ENCODE results near the gene OR7C1. TPM values are rescaled to one million over a fixed set of nuclear protein-coding genes. Genes with fewer than 3 reads are reported as not detected.

Gene OR7C1
- total and polyA plus RNA-seq, 11 donors, result 0.02 to 0.28 (median 0.17) TPM; not detected in 8

GRCh38 chr19:14762111-14762510, 72.9 kb downstream of the OR7C1 start:
- WGBS, 4 donors, result 84 to 87% (median 84%) methylated on average over 2 of the region's 2 CpGs
- intact Hi-C loops (cut with DNase I), result no loop called here

GRCh38 chr19:14761607-14762006, 73.4 kb downstream of the OR7C1 start:
- 56 to 70% (median 61%) methylated on average over 5 of the region's 5 CpGs for WGBS, 4 donors
- H3K9me3 ChIP-seq, result peaks cover 0 to 7% (median 1%) of the 10 kb centered on the region in 12 donors
- DNase-seq (no peak), ATAC-seq (no peak)
- TF ChIP-seq POLR2A (IDR thresholded peaks at IDR 0.05) (no peak), CTCF (IDR thresholded peaks at IDR 0.05) (no peak)
- no peak overlapping the region for H3K27ac ChIP-seq
- no peaks in the 10 kb centered on the region for H3K4me1 ChIP-seq
- H3K36me3 ChIP-seq, result no peaks in the 10 kb centered on the region
- intact Hi-C loops (cut with DNase I), result no loop called here
- peaks cover 0 to 4% (median 0%) of the 10 kb centered on the region in 9 donors for H3K27me3 ChIP-seq
- no peak overlapping the region for H3K4me3 ChIP-seq

More at GRCh38 chr19:14762111-14762510, 72.9 kb downstream of the OR7C1 start:
- H3K9me3 ChIP-seq, result peaks cover 0 to 6% (median 0%) of the 10 kb centered on the region in 12 donors
- TF ChIP-seq POLR2A (IDR thresholded peaks at IDR 0.05), result no peak
- no peak overlapping the region for H3K4me3 ChIP-seq
- H3K4me1 ChIP-seq, result no peaks in the 10 kb centered on the region
- DNase-seq, result no peak
- ATAC-seq, result no peak
- H3K27ac ChIP-seq, result no peak overlapping the region
- peaks cover 0 to 4% (median 0%) of the 10 kb centered on the region in 9 donors for H3K27me3 ChIP-seq
- no peaks in the 10 kb centered on the region for H3K36me3 ChIP-seq

- Histone ChIP-seq H3K27me3 (peaks cover 0 to 4% (median 0%) of the 10 kb centered on the region in 9 donors), H3K36me3 (peaks cover 0 to 5% (median 0%) of the 10 kb centered on the region in 9 donors), H3K4me1 (no peaks in the 10 kb centered on the region), H3K4me3 (no peak overlapping the region), H3K27ac (no peak overlapping the region), H3K9me3 (peaks cover 0 to 7% (median 1%) of the 10 kb centered on the region in 12 donors)
- TF ChIP-seq CTCF (IDR thresholded peaks at IDR 0.05) (no peak), POLR2A (IDR thresholded peaks at IDR 0.05) (no peak)
- 32 to 46% (median 37%) methylated on average over 16 of the region's 16 CpGs for WGBS, 4 donors
- DNase-seq (no peak), ATAC-seq (no peak)
- intact Hi-C loops (cut with DNase I), result no loop called here
Observed at GRCh38 chr19:14758816-14759215, 76.2 kb downstream of the OR7C1 start.

- no peak overlapping the region for H3K27ac ChIP-seq
- no peaks in the 10 kb centered on the region for H3K27me3 ChIP-seq
- peaks cover 0 to 6% (median 0%) of the 10 kb centered on the region in 12 donors for H3K9me3 ChIP-seq
- no peak for TF ChIP-seq POLR2A (IDR thresholded peaks at IDR 0.05)
- TF ChIP-seq CTCF (IDR thresholded peaks at IDR 0.05), result no peak
- no peak for DNase-seq
- H3K36me3 ChIP-seq, result peaks cover 0 to 21% (median 0%) of the 10 kb centered on the region in 9 donors
- H3K4me3 ChIP-seq, result no peak overlapping the region
- intact Hi-C loops (cut with DNase I), result no loop called here
- H3K4me1 ChIP-seq, result no peaks in the 10 kb centered on the region
- 70 to 82% (median 77%) methylated on average over 6 of the region's 6 CpGs for WGBS, 4 donors
- ATAC-seq, result no peak
Observed at GRCh38 chr19:14748601-14749000, 86.4 kb downstream of the OR7C1 start.

Other genes starting within 250 kb of the OR7C1 start
- under 1 TPM in 3 of 9 donors, not detected in 6; 0.25 to 0.59 (median 0.53) TPM for gene ADGRE3, start 160.3 kb downstream of the OR7C1 start, total RNA-seq
- not detected for gene ADGRE3, start 160.3 kb downstream of the OR7C1 start, polyA plus RNA-seq
- gene ZNF333, start 145.1 kb downstream of the OR7C1 start, total RNA-seq, result 10 to 100 TPM in 2 of 9 donors, 1 to 10 TPM in 7; 6.7 to 12.1 (median 8.6) TPM
- 1 to 10 TPM; 5.0 to 8.7 TPM for gene ZNF333, start 145.1 kb downstream of the OR7C1 start, polyA plus RNA-seq
- gene ADGRE2, start 56.6 kb downstream of the OR7C1 start, total RNA-seq, result 10 to 100 TPM in 1 of 9 donors, 1 to 10 TPM in 3, under 1 TPM in 5; 0.40 to 11.6 (median 1.00) TPM
- gene ADGRE2, start 56.6 kb downstream of the OR7C1 start, polyA plus RNA-seq, result under 1 TPM; 0.83 to 0.84 TPM
- not detected for gene OR7A5, start within 50 bp of the OR7C1 start, total RNA-seq
- gene OR7A5, start within 50 bp of the OR7C1 start, polyA plus RNA-seq, result not detected
- gene OR7A10, start 13.7 kb upstream of the OR7C1 start, total RNA-seq, result not detected
- gene OR7A10, start 13.7 kb upstream of the OR7C1 start, polyA plus RNA-seq, result not detected
- not detected for gene OR7A17, start 50.9 kb upstream of the OR7C1 start, total RNA-seq
- gene OR7A17, start 50.9 kb upstream of the OR7C1 start, polyA plus RNA-seq, result not detected
- gene OR7C2, start 106.3 kb upstream of the OR7C1 start, total RNA-seq, result not detected
- gene OR7C2, start 106.3 kb upstream of the OR7C1 start, polyA plus RNA-seq, result not detected
- gene SLC1A6, start 144.7 kb upstream of the OR7C1 start, total RNA-seq, result not detected
- gene SLC1A6, start 144.7 kb upstream of the OR7C1 start, polyA plus RNA-seq, result not detected
- not detected for gene CASP14, start 214.3 kb upstream of the OR7C1 start, total RNA-seq
- gene CASP14, start 214.3 kb upstream of the OR7C1 start, polyA plus RNA-seq, result not detected
- gene OR1I1, start 247.0 kb upstream of the OR7C1 start, total RNA-seq, result not detected
- not detected for gene OR1I1, start 247.0 kb upstream of the OR7C1 start, polyA plus RNA-seq

Measured in heart left ventricle (tissue), 16 donors.